ENCODE results near the gene USP3. TPM values are rescaled to one million over a fixed set of nuclear protein-coding genes. Genes with fewer than 3 reads are reported as not detected.

USP3 gene
- total RNA-seq (2022) (54.2 and 58.6 TPM in 2 replicates), Bru-seq, nascent RNA (percentile 94 among the genes with signal in this experiment), BruChase-seq, experiment 1, labeled RNA remaining after a 2-hour chase (percentile 89 among the genes with signal in this experiment), BruChase-seq, experiment 2, labeled RNA remaining after a 6-hour chase (percentile 86 among the genes with signal in this experiment)
- long read RNA-seq, full-length matches to known transcripts: 62 of 79 reads
- long read RNA-seq, partial matches to known transcripts: 2 of 79 reads
- long read RNA-seq, other reads (novel, unspliced or antisense): 15 of 79 reads

GRCh38 chr15:63504247-63504978 is at the start of gene USP3:
USP3 (plus strand) TSS chr15:63504593; CDS start chr15:63504740, 147 bp downstream.
- Histone ChIP-seq H3K4me3 (ENCODE audit: low read depth, low read length) (peak within 1 kb of the TSS; percentile 97), H3K4me1 (peaks cover 25% of the 10 kb centered on the region), H3K27me3 (replicated peaks; ENCODE audit: control insufficient read depth, insufficient read depth, low read length) (no peaks in the 10 kb centered on the region), H3K36me3 (ENCODE audit: control insufficient read depth, insufficient read depth, low read length) (no peaks in the 10 kb centered on the region), H3K9me3 (no peaks in the 10 kb centered on the region)
- intact Hi-C loops (cut with micrococcal nuclease; ENCODE audit: unreplicated experiment): loop anchor here (5.0 kb wide), 1 partner anchor 588 kb away; the partner anchor contains the start of gene CIAO2A
- peak within 1 kb of the TSS; percentile 94 for H3K27ac Mint-ChIP-seq (ENCODE audit: unreplicated experiment)
- H3K9me3 Mint-ChIP-seq (ENCODE audit: unreplicated experiment): no peaks in the 10 kb centered on the region
- H3K36me3 Mint-ChIP-seq (ENCODE audit: insufficient read depth, unreplicated experiment): peaks cover 17% of the 10 kb centered on the region
- peak; percentile 14 to 35 for TF ChIP-seq CTCF (IDR thresholded peaks at IDR 0.05; ENCODE audit: insufficient read depth in 1 of 2, low read depth in 1 of 2, low read length in 1 of 2, severe bottlenecking in 1 of 2, unreplicated experiment in 1 of 2)
- no peaks in the 10 kb centered on the region for H3K27me3 Mint-ChIP-seq (ENCODE audit: insufficient read depth, unreplicated experiment)
- H3K4me3 Mint-ChIP-seq (ENCODE audit: unreplicated experiment): peak within 1 kb of the TSS; percentile 83
- BruUV-seq (replicated peaks): no TSS peak
- DNase-seq: peak; percentile 93 to 95
- CTCF ChIA-PET: interaction anchor here (0.5 to 3.8 kb wide), 7 partner anchors 13 to 676 kb away, joined by 3 to 17 read pairs (median 4); partner anchors contain the start of gene CA12
- POLR2A ChIA-PET: interaction anchor here (0.5 to 1.8 kb wide), 14 partner anchors 8 to 504 kb away, joined by 3 to 12 read pairs (median 4); no protein-coding TSS in a partner anchor
- peaks cover 32% of the 10 kb centered on the region for H3K4me1 Mint-ChIP-seq (ENCODE audit: low read depth, unreplicated experiment)

GRCh38 chr15:63456258-63456657 is 48.1 kb upstream of the USP3 start:
- DNase-seq: no peak
- Histone ChIP-seq H3K4me1 (peaks cover 9% of the 10 kb centered on the region), H3K27me3 (replicated peaks; ENCODE audit: control insufficient read depth, insufficient read depth, low read length) (no peaks in the 10 kb centered on the region), H3K9me3 (peaks cover 5% of the 10 kb centered on the region), H3K4me3 (ENCODE audit: low read depth, low read length) (no peak overlapping the region), H3K36me3 (ENCODE audit: control insufficient read depth, insufficient read depth, low read length) (no peaks in the 10 kb centered on the region)
- Mint-ChIP-seq H3K27me3 (ENCODE audit: insufficient read depth, unreplicated experiment) (no peaks in the 10 kb centered on the region), H3K9me3 (ENCODE audit: unreplicated experiment) (no peaks in the 10 kb centered on the region), H3K36me3 (ENCODE audit: insufficient read depth, unreplicated experiment) (peaks cover 19% of the 10 kb centered on the region), H3K27ac (ENCODE audit: unreplicated experiment) (no peak overlapping the region), H3K4me1 (ENCODE audit: low read depth, unreplicated experiment) (peaks cover 10% of the 10 kb centered on the region), H3K4me3 (ENCODE audit: unreplicated experiment) (no peak overlapping the region)
- ChIA-PET CTCF (no interaction called here), POLR2A (no interaction called here)
- no peak for TF ChIP-seq CTCF (IDR thresholded peaks at IDR 0.05; ENCODE audit: insufficient read depth in 1 of 2, low read depth in 1 of 2, low read length in 1 of 2, severe bottlenecking in 1 of 2, unreplicated experiment in 1 of 2)
- intact Hi-C loops (cut with micrococcal nuclease; ENCODE audit: unreplicated experiment): no loop called here
- BruUV-seq (replicated peaks): no TSS peak

GRCh38 chr15:63457379-63457778 is 47.0 kb upstream of the USP3 start:
- peaks cover 19% of the 10 kb centered on the region for H3K4me1 ChIP-seq
- TF ChIP-seq CTCF (IDR thresholded peaks at IDR 0.05; ENCODE audit: insufficient read depth in 1 of 2, low read depth in 1 of 2, low read length in 1 of 2, severe bottlenecking in 1 of 2, unreplicated experiment in 1 of 2): no peak
- no peaks in the 10 kb centered on the region for H3K9me3 Mint-ChIP-seq (ENCODE audit: unreplicated experiment)
- H3K27me3 ChIP-seq (replicated peaks; ENCODE audit: control insufficient read depth, insufficient read depth, low read length): no peaks in the 10 kb centered on the region
- intact Hi-C loops (cut with micrococcal nuclease; ENCODE audit: unreplicated experiment): no loop called here
- H3K27me3 Mint-ChIP-seq (ENCODE audit: insufficient read depth, unreplicated experiment): no peaks in the 10 kb centered on the region
- no peak overlapping the region for H3K4me3 ChIP-seq (ENCODE audit: low read depth, low read length)
- H3K36me3 ChIP-seq (ENCODE audit: control insufficient read depth, insufficient read depth, low read length): no peaks in the 10 kb centered on the region
- peaks cover 5% of the 10 kb centered on the region for H3K9me3 ChIP-seq
- H3K4me1 Mint-ChIP-seq (ENCODE audit: low read depth, unreplicated experiment): peaks cover 21% of the 10 kb centered on the region
- H3K27ac Mint-ChIP-seq (ENCODE audit: unreplicated experiment): no peak overlapping the region
- no peak for DNase-seq
- CTCF ChIA-PET: no interaction called here
- POLR2A ChIA-PET: no interaction called here
- H3K4me3 Mint-ChIP-seq (ENCODE audit: unreplicated experiment): no peak overlapping the region
- H3K36me3 Mint-ChIP-seq (ENCODE audit: insufficient read depth, unreplicated experiment): peaks cover 22% of the 10 kb centered on the region
- BruUV-seq (replicated peaks): no TSS peak

Data from Caco-2 (cell line).